Liver (tissue), 2 donors: ENCODE results near the gene FAM204A.

Source experiments
- TF ChIP-seq, protein P1 (sequence below): fragments of 150-350 bp; IDR thresholded peaks from 2 replicates; pipeline ENCODE4 v1.5.1; 2017; ENCODE audit warnings: improper control_type of control experiment, low read depth, low read length; ENCODE audit not compliant: missing input control
- TF ChIP-seq, protein P2 (sequence below): IDR thresholded peaks from 2 replicates; pipeline ENCODE4 v1.6.1; 2016; ENCODE audit warnings: antibody characterized with exemption, mild to moderate bottlenecking
- donor health status: healthy.

DNA sequence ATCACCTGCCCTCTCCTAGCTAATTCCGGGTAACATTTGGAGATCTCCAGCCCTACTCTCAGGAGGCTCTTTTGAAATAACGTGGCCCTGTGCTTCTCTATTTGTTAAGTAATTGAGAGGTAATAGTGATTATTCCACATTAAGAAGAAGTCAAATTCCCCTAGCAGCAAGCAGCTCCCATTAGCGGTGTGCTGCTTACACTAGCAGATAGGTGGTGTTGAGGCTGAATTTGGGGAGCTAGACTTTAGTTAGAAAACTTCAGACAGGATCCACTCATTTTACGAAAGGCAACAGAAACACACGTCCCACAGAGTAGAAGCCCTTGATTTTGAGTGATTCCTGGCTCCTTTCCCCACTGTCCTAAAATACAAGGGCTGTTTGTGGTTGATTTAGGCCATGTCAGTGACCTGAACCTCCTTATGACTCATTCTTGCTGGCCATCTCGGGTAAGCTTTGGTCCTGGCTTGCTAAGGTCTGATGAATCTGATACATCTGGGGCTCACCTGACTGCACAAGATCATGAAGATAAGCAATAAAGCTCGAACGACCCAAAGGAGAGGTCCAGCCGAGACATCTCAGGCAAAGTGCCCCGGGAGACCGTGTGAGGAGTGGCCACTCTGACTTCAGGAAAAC is 77.2 kb downstream of the FAM204A start:
- TF ChIP-seq, protein P1, sequence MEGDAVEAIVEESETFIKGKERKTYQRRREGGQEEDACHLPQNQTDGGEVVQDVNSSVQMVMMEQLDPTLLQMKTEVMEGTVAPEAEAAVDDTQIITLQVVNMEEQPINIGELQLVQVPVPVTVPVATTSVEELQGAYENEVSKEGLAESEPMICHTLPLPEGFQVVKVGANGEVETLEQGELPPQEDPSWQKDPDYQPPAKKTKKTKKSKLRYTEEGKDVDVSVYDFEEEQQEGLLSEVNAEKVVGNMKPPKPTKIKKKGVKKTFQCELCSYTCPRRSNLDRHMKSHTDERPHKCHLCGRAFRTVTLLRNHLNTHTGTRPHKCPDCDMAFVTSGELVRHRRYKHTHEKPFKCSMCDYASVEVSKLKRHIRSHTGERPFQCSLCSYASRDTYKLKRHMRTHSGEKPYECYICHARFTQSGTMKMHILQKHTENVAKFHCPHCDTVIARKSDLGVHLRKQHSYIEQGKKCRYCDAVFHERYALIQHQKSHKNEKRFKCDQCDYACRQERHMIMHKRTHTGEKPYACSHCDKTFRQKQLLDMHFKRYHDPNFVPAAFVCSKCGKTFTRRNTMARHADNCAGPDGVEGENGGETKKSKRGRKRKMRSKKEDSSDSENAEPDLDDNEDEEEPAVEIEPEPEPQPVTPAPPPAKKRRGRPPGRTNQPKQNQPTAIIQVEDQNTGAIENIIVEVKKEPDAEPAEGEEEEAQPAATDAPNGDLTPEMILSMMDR = no peak
- TF ChIP-seq, protein P2, sequence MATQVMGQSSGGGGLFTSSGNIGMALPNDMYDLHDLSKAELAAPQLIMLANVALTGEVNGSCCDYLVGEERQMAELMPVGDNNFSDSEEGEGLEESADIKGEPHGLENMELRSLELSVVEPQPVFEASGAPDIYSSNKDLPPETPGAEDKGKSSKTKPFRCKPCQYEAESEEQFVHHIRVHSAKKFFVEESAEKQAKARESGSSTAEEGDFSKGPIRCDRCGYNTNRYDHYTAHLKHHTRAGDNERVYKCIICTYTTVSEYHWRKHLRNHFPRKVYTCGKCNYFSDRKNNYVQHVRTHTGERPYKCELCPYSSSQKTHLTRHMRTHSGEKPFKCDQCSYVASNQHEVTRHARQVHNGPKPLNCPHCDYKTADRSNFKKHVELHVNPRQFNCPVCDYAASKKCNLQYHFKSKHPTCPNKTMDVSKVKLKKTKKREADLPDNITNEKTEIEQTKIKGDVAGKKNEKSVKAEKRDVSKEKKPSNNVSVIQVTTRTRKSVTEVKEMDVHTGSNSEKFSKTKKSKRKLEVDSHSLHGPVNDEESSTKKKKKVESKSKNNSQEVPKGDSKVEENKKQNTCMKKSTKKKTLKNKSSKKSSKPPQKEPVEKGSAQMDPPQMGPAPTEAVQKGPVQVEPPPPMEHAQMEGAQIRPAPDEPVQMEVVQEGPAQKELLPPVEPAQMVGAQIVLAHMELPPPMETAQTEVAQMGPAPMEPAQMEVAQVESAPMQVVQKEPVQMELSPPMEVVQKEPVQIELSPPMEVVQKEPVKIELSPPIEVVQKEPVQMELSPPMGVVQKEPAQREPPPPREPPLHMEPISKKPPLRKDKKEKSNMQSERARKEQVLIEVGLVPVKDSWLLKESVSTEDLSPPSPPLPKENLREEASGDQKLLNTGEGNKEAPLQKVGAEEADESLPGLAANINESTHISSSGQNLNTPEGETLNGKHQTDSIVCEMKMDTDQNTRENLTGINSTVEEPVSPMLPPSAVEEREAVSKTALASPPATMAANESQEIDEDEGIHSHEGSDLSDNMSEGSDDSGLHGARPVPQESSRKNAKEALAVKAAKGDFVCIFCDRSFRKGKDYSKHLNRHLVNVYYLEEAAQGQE = no peak
